ENCODE results near the gene GIGYF2. TPM values are rescaled to one million over a fixed set of nuclear protein-coding genes. Genes with fewer than 3 reads are reported as not detected.

The GIGYF2 gene
- polyA plus RNA-seq, 1 donor from 2014 or later, result 52.6 TPM

GRCh38 chr2:232800166-232800565, 103.0 kb downstream of the GIGYF2 start:
- Histone ChIP-seq H3K36me3 (ENCODE audit: insufficient read depth, low read length) (peaks cover 9% of the 10 kb centered on the region), H4K20me1 (ENCODE audit: insufficient read depth) (no peaks in the 10 kb centered on the region), H3F3A (ENCODE audit: insufficient read depth, low read length, poor library complexity, severe bottlenecking) (no peaks in the 10 kb centered on the region), H3K27ac (ENCODE audit: low read length) (no peak overlapping the region), H3K4me2 (ENCODE audit: low read length) (no peak overlapping the region), H3K9me3 (ENCODE audit: low read length) (no peaks in the 10 kb centered on the region), H3K4me3 (ENCODE audit: low read length) (no peak overlapping the region), H2AFZ (ENCODE audit: low read depth, low read length) (no peak overlapping the region), H3K9ac (ENCODE audit: low read length) (no peak overlapping the region), H3K79me2 (replicated peaks; ENCODE audit: insufficient read depth, low read length) (no peaks in the 10 kb centered on the region), H3K9me2 (ENCODE audit: insufficient read depth, low read length) (no peaks in the 10 kb centered on the region), H3K27me3 (ENCODE audit: insufficient read depth, low read depth, low read length) (no peaks in the 10 kb centered on the region)
- no peak for TF ChIP-seq SMC3 (conservative IDR thresholded peaks at IDR 0.05; ENCODE audit: poor library complexity)
- no peak for TF ChIP-seq TAF1 (IDR thresholded peaks at IDR 0.05; ENCODE audit: low read depth)
- TF ChIP-seq EZH2 (IDR thresholded peaks at IDR 0.05; ENCODE audit: borderline replicate concordance, insufficient read depth, low read length, poor library complexity, severe bottlenecking), result no peak
- no peak for TF ChIP-seq RAD21 (conservative IDR thresholded peaks at IDR 0.05)
- TF ChIP-seq, protein P1, sequence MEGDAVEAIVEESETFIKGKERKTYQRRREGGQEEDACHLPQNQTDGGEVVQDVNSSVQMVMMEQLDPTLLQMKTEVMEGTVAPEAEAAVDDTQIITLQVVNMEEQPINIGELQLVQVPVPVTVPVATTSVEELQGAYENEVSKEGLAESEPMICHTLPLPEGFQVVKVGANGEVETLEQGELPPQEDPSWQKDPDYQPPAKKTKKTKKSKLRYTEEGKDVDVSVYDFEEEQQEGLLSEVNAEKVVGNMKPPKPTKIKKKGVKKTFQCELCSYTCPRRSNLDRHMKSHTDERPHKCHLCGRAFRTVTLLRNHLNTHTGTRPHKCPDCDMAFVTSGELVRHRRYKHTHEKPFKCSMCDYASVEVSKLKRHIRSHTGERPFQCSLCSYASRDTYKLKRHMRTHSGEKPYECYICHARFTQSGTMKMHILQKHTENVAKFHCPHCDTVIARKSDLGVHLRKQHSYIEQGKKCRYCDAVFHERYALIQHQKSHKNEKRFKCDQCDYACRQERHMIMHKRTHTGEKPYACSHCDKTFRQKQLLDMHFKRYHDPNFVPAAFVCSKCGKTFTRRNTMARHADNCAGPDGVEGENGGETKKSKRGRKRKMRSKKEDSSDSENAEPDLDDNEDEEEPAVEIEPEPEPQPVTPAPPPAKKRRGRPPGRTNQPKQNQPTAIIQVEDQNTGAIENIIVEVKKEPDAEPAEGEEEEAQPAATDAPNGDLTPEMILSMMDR (IDR thresholded peaks at IDR 0.05; ENCODE audit: poor library complexity, severe bottlenecking), result no peak
- TF ChIP-seq, protein P2, sequence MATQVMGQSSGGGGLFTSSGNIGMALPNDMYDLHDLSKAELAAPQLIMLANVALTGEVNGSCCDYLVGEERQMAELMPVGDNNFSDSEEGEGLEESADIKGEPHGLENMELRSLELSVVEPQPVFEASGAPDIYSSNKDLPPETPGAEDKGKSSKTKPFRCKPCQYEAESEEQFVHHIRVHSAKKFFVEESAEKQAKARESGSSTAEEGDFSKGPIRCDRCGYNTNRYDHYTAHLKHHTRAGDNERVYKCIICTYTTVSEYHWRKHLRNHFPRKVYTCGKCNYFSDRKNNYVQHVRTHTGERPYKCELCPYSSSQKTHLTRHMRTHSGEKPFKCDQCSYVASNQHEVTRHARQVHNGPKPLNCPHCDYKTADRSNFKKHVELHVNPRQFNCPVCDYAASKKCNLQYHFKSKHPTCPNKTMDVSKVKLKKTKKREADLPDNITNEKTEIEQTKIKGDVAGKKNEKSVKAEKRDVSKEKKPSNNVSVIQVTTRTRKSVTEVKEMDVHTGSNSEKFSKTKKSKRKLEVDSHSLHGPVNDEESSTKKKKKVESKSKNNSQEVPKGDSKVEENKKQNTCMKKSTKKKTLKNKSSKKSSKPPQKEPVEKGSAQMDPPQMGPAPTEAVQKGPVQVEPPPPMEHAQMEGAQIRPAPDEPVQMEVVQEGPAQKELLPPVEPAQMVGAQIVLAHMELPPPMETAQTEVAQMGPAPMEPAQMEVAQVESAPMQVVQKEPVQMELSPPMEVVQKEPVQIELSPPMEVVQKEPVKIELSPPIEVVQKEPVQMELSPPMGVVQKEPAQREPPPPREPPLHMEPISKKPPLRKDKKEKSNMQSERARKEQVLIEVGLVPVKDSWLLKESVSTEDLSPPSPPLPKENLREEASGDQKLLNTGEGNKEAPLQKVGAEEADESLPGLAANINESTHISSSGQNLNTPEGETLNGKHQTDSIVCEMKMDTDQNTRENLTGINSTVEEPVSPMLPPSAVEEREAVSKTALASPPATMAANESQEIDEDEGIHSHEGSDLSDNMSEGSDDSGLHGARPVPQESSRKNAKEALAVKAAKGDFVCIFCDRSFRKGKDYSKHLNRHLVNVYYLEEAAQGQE (IDR thresholded peaks at IDR 0.05; ENCODE audit: borderline replicate concordance), result no peak
- no peak for TF ChIP-seq MXI1 (conservative IDR thresholded peaks at IDR 0.05; ENCODE audit: poor library complexity, severe bottlenecking)
- TF ChIP-seq POLR2AphosphoS5 (IDR thresholded peaks at IDR 0.05), result no peak

DNA sequence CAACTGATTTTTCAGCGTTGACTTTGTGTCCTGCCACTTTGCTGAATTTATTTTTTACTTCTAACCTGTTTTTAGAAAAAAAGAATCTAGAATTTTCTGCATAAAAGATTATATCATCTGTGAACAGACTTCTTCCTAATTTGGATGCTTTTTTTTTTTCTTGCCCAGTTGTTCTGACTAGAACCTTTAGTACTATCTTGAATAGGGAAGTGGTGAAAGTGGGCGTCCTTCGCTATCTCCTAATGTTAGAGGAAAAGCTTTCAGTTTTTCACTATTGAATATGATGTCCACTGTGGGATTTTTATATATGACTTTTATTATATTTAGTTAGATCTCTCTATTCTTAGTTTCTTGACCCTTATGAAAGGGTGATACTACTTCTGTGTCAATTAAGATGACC, 105.0 kb downstream of the GIGYF2 start:
- H3K9ac ChIP-seq (ENCODE audit: low read length), result no peak overlapping the region
- H3K36me3 ChIP-seq (ENCODE audit: insufficient read depth, low read length), result peaks cover 6% of the 10 kb centered on the region
- H3K27me3 ChIP-seq (ENCODE audit: insufficient read depth, low read depth, low read length), result no peaks in the 10 kb centered on the region
- peaks cover 3% of the 10 kb centered on the region for H3K79me2 ChIP-seq (replicated peaks; ENCODE audit: insufficient read depth, low read length)
- no peak overlapping the region for H3K27ac ChIP-seq (ENCODE audit: low read length)
- H3K4me3 ChIP-seq (ENCODE audit: low read length), result no peak overlapping the region
- no peaks in the 10 kb centered on the region for H3F3A ChIP-seq (ENCODE audit: insufficient read depth, low read length, poor library complexity, severe bottlenecking)
- no peaks in the 10 kb centered on the region for H4K20me1 ChIP-seq (ENCODE audit: insufficient read depth)
- no peak for TF ChIP-seq MXI1 (conservative IDR thresholded peaks at IDR 0.05; ENCODE audit: poor library complexity, severe bottlenecking)
- no peak for TF ChIP-seq EP300 (conservative IDR thresholded peaks at IDR 0.05; ENCODE audit: poor library complexity, severe bottlenecking)
- no peak for TF ChIP-seq SMC3 (conservative IDR thresholded peaks at IDR 0.05; ENCODE audit: poor library complexity)
- no peak for TF ChIP-seq POLR2AphosphoS5 (IDR thresholded peaks at IDR 0.05)
- TF ChIP-seq RAD21 (conservative IDR thresholded peaks at IDR 0.05), result no peak
- TF ChIP-seq, protein P2 (IDR thresholded peaks at IDR 0.05; ENCODE audit: borderline replicate concordance), result no peak
- TF ChIP-seq, protein P1 (IDR thresholded peaks at IDR 0.05; ENCODE audit: poor library complexity, severe bottlenecking), result no peak
- TF ChIP-seq TAF1 (IDR thresholded peaks at IDR 0.05; ENCODE audit: low read depth), result no peak
- no peak for TF ChIP-seq EZH2 (IDR thresholded peaks at IDR 0.05; ENCODE audit: borderline replicate concordance, insufficient read depth, low read length, poor library complexity, severe bottlenecking)
- H3K9me3 ChIP-seq (ENCODE audit: low read length), result no peaks in the 10 kb centered on the region
- H3K4me2 ChIP-seq (ENCODE audit: low read length), result no peak overlapping the region
- H2AFZ ChIP-seq (ENCODE audit: low read depth, low read length), result no peak overlapping the region
- no peaks in the 10 kb centered on the region for H3K9me2 ChIP-seq (ENCODE audit: insufficient read depth, low read length)

Data from neural cell (in vitro differentiated cells).